ENCODE data around the gene SDK1.

SDK1 gene

DNA sequence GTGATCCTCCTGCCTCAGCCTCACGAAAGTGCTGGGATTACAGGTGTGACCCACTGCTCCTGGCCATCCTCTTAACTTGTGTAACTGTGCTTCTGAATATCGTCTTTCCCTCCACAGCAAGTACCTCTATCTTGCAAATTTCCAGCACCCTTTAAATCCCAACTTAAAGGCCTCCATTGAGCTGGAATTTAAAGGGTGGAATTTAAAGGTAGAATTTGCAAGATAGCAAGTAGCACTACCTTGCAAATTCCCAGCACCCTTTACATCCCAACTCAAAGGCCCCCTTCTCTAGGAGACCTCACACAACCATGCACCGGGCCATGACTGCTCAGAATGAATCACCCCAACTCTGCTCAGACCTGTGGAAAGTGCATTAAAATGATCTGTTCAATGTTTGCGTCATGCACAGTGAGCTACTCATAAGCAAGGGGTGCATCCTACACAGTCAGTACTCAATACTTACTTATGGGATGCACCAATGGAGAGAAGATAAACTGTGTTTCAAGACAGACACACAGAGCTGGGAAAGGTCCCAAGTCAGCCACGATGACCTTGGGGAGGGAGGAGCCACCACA lies 17.8 kb upstream of the SDK1 start:
- DNase-seq (ENCODE audit: low read depth in 3 of 3) = no peak

DNA sequence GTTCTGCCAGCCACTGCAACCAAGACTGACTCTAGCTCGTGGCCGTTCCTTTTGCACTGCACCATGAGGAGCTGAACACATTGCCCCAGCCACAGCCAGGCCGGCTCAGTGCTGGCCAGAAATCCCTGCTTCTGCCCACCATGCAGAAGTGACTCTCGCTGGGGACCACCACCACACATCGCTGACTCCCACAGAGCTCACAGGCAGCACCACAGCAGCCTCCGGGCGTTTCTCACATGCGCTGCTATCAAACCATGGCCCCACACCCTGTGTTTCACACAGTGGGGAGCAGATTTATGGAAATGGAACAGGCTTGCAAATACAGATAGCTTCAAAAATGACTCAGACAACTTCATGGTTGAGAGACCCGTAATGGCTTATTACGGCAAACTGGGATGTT lies 15.4 kb upstream of the SDK1 start:
- no peak for DNase-seq (ENCODE audit: low read depth in 3 of 3)

DNA sequence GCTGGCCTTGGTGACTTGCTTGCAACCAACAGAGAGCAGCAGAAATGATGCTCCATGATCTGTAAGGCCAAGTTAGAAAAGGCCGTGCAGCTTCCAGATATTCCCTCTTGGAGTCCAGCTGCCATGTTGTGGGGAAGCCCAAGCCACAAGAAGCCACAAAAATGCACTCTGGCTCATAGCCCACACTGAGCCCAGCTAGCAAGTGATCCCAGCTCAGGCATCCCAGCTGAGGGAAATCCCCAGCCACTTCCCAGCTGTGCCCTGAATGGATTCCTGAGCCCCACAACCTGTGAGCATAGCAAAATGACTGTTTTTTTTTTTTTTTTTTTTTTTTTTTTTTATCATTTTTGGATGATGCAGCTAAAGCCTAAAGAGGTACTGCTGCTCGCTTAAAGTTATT lies 11.1 kb upstream of the SDK1 start:
- no peak for DNase-seq (ENCODE audit: low read depth in 3 of 3)

DNA sequence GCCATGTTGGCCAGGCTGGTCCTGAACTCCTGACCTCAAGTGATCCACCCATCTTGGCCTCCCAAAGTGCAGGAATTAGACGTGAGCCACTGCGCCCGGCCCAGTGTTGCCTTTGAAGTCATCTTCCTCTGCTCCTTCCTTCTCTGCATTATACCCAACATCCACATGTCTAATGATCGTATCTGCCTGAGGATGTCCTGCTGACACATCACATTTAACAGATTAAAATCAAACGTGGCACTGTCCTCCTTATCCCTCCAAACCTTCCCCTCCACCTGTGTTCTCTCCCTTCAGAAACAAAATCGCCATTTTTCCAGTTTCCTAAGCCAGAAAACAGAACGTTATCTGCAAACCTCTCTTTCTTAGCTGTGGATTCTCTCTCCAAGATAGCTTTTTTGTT lies 8.4 kb upstream of the SDK1 start:
- no peak for DNase-seq (ENCODE audit: low read depth in 3 of 3)

DNA sequence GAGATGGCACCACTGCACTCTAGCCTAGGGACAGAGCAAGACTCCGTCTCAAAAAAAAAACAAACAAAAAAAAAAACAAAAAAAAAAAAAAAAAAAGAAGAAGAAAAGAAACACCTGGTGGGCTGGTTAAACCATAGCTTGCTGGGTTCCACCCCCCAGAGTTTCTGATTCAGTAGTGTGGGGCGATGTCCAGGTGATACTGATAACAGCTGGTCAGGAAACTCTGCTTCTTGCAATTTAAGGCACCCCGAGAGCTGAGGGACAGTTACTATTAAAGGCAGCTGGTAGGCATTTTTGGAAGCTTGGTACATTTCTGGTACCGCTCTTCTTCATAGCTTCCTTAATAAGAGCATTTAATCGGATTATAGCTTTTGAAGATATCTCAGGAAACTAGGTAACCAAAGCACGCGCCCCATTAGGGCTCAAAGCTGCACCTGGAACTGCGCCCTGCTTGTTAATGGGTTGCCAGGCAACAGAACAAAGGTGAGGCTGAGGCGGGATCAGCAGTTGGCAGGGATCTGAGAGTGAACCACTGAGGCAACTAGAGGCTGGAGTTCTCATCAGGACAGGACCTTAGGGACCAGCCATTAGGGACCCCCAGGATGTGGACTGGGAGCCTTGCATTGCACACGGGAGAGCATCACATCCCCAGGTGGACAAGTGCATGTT lies 6.5 kb upstream of the SDK1 start:
- DNase-seq (ENCODE audit: low read depth in 3 of 3) = no peak

DNA sequence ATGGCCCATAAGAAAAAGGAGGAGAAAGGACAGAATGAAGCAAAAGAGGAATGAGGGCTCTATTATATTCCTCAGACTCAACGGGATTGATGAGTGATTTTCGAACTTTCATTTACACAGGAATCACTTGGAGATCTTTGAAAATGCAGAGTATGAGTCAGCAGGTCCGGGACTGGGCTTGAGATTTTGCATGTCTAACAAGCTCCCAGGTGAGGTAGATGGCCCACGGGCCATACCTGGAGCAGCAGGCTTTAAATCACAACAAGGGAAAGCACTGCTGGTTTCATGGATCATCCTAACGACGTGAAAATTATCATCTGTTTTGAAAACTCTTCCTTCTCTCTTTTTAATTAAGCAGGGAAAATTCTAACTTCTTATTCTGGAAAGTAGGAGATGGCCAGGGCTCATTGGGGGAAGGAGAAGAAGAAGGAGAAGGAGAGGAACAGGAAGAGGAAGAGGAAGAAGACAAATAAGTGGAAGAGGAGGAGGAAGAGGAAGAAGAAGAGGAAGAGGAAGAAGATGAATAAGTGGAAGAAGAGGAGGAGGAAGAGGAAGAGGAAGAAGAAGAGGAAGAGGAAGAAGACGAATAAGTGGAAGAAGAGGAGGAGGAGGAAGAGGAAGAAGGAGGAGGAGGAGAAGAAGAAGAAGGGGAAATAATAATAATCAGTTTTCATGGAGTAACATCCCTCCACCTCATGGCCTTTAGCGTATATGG lies 3.8 kb upstream of the SDK1 start:
- DNase-seq (ENCODE audit: low read depth in 3 of 3) = no peak

DNA sequence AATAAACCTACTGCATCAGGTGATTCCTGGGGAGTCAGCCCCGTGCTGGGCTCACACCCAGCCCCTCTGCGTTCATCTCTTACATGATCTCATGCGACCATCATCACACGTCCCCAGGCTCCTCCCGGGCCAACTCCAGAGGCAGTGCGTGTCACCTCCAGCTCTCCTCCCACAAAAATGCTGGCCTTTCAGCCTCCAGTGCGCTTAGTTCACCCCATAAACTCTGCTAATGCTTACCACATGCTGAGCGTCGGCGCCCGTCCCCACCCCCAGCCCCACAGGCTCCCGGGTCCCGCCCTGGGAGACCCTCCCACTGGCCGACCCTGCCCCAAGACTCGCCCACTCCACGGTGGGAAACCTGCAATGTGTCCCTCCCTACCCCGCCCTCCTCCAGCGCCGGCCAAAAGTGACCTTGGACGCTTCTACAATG lies 816 bp upstream of the SDK1 start:
- DNase-seq (ENCODE audit: low read depth in 3 of 3) = no peak

DNA sequence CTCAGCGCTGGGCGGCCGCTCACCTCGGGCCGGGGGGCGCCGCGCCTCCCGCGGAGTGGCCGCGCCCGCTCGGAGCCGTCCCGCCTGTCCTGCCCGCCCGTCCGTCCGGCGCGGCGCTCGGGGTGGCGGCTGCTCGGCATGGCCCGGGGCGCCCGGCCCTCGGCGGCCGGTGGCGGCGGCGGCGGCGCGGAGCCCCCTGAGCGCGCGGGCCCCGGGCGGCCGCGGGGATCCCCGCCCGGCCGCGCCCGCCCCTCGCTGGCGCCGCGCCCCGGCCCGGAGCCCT lies 338 bp downstream of the SDK1 start:
- DNase-seq (ENCODE audit: low read depth in 3 of 3) = no peak

DNA sequence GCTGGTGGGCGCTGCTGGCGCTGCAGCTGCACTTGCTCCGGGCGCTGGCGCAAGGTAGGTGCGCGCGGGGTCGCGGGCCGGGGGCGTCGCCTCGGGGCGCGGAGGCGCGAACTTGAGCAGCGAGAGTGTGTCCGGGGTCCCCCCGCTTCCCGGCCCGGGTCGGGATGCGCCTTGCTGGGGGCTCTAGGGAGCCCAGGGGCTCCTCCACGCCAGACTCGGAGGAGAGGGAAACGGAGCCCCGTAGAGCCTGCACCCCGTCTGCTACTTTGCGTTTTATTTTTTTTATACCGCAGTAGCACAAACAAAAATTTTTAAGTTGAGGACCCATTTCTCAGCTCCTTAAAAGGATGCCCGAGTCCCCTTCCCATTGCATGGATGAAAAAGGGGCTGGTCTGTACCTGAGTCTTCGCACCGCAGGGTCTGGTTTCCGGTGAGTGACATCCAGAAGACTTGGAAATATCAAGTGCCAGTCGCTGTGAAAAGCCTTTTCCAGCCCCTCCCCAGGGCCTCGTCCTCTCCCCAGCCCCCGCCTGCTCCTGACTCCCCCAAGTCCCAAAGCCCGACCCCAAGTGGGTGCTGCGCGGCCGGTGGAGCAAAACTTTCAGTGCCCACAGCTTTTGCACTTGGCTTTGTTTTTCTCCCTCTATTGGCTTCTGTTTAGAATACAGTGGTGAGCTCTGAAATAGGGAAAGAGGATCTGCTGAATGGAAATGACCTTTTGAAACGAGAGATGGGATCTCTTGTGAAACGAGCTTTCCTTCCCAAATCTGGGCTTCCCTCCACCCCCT lies 973 bp downstream of the SDK1 start:
- no peak for DNase-seq (ENCODE audit: low read depth in 3 of 3)

DNA sequence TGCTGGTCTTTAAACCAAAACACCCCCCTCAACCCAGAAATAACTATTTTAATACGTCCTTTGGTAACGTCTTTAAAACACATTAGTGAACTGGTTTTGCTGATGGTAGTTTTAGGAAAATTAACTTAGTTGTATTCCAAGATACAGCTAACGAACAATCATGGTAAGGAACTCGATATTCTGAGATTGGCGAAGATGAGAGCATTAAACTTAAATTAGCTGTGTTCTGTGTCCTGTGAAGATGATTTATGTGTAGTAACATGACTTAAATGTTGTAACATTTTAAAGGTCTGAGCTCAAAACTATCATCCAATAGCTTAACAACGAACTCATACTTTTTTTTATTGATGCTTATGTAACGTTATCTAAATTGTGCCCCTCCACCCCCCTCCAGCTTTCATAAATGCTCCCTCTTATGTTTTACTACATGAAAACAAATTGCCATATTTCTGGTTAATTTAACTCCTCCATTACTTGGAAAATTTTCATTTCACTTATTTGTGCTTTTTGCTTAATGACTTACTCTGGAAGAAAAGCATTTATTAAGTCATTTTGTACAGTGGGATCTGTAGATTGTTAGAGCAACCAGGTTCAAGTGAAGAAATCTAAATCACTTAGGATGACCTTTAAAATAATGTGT lies 1.7 kb downstream of the SDK1 start:
- DNase-seq (ENCODE audit: low read depth in 3 of 3) = no peak

DNA sequence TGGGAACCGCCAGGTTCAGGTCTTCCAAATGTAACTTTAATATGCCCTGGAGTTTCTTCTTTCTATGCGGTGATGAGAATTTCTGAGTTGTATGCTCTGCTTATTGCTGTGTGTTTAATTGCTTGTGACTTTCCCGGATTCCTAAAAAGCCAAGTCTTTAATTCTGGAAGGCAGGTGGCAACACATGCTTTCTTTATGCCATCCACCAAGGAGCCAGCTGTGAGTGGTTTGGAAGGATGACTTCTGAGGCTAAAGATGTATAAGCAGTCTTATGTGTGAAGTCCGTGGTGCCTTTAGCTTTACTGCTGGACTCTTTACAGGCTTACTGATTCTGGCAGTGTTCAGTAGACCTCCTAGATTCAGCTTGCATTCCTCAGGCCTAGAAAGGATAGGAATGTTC lies 3.1 kb downstream of the SDK1 start:
- DNase-seq (ENCODE audit: low read depth in 3 of 3) = no peak

DNA sequence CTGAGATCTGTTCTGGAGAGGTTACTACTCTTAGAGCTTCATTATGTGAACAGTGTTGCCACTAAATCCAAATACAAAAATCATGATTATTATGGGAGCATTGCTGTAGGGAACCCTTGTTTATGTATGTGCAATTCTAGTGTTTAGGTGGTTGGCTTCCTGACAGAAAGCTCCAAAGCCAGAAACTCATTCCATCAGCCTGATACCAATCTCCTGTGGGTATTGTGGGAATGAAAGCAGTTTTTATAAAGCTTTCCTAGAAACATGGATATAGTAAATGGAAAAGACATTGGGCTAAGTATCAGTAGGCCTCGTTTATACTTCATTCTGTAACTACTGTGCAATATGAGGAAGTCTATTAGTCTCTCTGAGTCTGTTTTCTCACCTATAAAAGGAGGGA lies 6.4 kb downstream of the SDK1 start:
- DNase-seq (ENCODE audit: low read depth in 3 of 3) = no peak

DNA sequence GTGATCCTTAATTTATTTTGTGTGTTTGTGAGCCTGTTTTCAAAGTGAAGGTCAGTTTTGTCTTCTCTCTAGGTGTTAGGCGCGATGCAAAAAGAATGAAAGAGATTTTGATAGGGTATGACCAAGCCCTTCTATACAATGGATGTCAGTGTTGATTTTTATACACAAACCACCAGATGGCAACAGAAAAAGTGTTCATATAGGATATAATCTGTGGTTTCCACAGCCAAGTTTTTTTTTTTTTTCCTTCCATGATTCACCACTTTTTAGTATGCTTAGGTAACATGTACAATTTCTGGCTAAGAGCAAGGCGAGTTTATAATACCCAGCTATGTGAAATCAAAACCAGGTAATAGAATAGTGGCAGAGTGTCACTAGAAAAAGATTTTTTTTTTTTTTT lies 8.1 kb downstream of the SDK1 start:
- DNase-seq (ENCODE audit: low read depth in 3 of 3) = no peak

DNA sequence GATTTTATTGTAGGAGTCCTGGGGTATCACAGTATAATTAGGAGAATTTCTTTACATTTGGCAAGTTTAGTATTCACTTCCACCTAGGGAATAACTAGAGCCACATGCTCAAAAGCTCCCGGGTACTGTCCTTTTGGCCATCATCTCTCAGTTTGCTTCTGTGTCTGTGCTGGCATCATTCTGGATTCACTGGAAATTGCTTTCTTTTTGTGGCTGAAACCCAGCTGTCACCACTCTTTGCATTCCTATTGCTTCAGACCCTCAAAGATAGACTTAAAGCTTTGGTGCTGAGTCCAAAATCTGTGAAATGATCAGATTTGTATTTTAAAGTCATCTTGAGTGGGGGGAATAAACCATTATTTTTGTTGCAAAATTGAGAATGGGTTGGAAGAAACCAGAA lies 8.9 kb downstream of the SDK1 start:
- DNase-seq (ENCODE audit: low read depth in 3 of 3) = no peak

DNA sequence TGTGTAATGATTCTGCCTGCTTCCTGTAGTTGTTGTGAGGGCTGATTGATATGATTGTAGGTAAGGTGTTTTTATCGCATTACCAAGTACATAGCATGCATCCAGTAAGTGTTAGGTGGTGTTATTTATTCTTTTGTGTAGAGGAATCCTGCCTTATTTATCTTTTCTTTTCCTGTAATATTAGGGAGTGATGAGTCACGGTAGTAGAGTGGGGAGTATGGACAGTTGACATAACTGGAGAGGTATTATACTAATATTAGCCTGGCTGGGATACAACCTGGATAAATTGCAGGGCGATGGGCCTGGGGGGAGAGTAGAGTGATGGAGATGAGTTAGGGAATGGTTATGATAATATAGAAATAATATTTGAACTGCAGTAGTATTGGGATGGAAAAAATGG lies 9.8 kb downstream of the SDK1 start:
- DNase-seq (ENCODE audit: low read depth in 3 of 3) = no peak

DNA sequence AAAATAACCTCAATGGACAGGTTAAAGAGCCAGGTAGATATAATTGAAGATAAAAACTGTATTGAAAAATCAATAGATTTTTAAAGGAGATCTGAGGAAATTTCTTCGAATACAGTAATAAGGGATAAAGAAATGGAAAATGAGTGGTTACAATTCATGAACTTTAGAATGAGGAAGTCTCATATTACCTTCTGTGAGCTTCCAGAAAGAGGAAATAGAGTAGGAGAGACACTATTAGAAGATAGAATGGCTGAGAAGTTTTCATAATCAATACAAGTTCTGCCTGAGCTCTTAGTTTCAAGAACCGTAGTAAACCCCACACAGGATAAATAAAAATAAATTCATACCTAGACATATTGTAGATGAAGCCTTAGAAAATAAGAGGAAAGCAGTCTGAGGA lies 11.5 kb downstream of the SDK1 start:
- no peak for DNase-seq (ENCODE audit: low read depth in 3 of 3)

DNA sequence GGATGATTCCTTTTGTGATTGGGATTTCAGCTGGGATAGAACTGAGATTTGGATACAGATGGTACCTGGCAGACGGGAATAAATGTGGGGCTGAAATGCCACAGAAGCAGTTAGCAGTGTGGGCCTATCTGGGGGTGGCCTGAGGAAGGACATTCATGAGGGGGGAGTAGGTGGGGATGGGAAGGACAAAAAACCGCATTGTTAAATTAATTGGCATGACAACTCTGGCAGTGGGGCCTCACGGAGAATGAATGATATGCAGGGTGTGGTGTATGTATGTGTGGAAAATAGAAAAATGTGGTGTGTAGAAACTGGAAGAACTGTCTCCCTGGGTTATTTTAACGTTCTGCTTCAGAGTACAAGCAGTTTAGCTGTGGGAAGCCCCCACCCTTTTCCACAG lies 17.8 kb downstream of the SDK1 start:
- no peak for DNase-seq (ENCODE audit: low read depth in 3 of 3)

DNA sequence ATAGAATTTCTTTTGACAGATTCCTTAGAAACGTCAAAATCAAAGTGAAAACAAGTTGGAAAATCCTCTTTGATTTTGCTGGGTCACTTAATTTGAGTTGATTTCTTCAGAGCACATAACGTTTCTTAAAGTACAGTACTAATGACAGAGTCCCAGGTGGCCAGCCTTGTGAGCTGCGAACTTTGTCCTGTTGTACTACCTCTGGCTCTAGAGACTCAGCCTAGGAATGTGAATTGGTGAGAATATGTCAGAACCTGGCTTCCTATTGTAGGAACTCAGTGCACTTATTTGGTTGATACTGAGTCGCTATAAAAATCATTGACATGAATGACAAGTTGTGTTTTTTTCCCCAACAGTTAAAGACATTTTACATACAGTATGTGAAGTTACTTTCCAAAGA lies 20.2 kb downstream of the SDK1 start:
- DNase-seq (ENCODE audit: low read depth in 3 of 3) = no peak

DNA sequence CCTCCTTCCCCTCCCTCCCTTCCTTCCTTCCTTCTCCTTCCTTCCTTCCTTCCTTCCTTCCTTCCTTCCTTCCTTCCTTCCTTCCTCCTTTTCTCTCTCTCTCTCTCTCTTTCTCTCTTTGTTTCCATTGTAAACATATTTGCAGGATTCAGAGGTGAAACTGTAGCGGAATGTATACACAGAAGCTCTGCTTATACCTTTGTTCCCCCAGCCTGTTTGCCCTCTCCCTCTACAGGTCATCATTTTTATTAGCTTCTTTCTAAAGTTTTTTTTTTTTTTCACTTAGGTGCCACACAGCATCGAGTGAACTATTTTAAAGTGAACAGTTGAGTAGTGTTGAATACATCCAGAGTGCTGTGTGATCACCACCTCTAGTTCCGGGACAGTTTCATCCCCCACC lies 20.7 kb downstream of the SDK1 start:
- no peak for DNase-seq (ENCODE audit: low read depth in 3 of 3)

DNA sequence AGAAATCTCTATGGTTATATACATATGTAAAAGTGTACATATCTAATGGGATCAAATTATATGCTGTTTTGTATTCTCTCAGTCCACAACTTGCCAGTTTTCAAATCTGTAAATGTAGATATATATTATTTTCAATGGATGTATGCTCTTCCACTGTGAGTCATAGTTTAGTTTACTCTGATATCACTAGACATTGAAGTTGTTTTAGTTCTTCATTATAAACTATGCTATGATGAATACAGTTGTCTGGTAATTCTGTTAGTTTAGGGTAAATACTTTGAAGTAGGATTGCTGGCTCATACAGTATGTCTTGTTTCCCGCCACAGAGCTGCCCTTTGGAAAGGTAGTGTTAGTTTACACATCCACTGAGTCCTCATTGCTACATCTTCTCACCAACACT lies 25.2 kb downstream of the SDK1 start:
- DNase-seq (ENCODE audit: low read depth in 3 of 3) = no peak

DNA sequence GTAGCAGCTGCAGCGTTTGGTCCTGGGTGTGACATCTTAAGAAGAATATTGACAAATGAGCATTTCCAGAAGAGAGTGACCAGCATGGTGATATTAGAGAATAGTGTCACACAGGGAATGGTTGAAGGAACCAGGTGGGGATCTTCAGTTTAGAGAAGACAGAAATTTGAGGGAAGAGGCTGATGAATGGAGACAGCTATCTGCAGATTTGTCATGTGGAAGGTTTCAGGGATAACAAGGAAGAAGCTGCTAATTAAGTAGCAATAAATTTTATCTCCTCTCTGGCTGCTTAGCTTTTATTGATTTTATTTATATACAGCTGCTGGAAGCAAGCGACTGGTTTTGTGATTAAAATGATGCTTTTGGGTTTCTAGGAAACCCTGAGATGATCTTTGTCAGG lies 26.0 kb downstream of the SDK1 start:
- DNase-seq (ENCODE audit: low read depth in 3 of 3) = no peak

DNA sequence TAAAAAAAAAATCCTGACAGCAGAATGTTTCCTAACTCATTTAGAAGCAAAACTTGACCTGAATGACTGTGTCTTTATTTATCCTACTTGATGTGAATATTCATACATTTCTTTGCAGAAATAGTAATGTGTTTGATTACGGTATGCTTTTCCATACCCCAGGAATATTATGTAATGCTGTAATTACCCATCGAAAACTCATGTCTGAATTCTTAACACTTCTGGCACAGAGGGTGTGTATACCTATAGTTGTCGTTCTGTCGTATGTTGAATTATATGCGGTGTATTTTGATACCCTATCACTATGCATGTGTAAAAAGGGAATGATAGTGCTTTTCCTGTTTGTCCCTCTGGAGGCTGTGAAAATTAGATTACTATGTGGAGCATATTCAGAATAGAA lies 26.6 kb downstream of the SDK1 start:
- no peak for DNase-seq (ENCODE audit: low read depth in 3 of 3)

DNA sequence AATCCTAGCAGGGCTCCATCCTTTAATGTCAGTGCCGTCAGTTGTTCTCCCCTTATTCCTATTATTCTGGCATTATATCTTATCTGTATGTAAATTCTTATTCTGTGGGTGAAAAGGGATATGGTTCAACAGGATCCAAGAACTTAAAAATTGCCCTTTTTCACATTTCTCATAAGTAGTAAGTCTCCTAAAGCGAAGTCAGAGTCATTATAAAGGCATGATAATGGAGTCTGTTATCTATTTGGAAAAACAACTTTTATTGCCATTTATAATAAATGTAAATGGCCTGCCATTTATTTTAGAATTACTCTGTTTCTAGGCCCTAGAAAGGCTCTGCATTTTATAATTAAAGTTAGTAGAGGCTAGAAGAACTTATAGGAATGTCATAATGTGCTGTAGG lies 31.3 kb downstream of the SDK1 start:
- DNase-seq (ENCODE audit: low read depth in 3 of 3) = no peak
